Stimulated activated CD8-positive, alpha-beta memory T cell treated with anti-CD3 and anti-CD28 coated beads, Interleukin-12 subunit alpha, Interleukin-12 subunit beta, amount 100 ng/mL, for 4 hours (primary cell): ENCODE data around the gene TAPBP.
"Not testable (repeated sequence)": the region's sequence is repeated elsewhere in the genome, so short reads cannot be mapped to it uniquely, and the experiment has no call there.

ENCODE experiments used
- DNase-seq: peaks from one replicate; pipeline ENCODE4 v3.0.0-alpha.2; 2020; ENCODE audit warnings: low read depth

TAPBP gene

DNA sequence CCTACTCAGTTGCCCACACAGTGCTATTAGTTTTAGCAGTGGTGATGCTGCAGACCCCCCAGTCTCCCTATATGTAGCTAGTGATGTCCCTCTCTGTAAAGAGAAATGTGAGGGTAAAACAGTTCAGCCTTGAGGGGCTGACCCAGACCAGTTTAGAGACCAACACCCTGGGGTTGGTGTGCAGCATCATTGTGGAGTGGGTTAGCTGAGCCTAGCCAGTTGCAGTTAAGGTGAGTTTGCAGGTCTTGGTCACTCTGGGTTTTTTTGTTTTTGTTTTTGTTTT lies 37.4 kb downstream of the TAPBP start:
- no peak for DNase-seq

DNA sequence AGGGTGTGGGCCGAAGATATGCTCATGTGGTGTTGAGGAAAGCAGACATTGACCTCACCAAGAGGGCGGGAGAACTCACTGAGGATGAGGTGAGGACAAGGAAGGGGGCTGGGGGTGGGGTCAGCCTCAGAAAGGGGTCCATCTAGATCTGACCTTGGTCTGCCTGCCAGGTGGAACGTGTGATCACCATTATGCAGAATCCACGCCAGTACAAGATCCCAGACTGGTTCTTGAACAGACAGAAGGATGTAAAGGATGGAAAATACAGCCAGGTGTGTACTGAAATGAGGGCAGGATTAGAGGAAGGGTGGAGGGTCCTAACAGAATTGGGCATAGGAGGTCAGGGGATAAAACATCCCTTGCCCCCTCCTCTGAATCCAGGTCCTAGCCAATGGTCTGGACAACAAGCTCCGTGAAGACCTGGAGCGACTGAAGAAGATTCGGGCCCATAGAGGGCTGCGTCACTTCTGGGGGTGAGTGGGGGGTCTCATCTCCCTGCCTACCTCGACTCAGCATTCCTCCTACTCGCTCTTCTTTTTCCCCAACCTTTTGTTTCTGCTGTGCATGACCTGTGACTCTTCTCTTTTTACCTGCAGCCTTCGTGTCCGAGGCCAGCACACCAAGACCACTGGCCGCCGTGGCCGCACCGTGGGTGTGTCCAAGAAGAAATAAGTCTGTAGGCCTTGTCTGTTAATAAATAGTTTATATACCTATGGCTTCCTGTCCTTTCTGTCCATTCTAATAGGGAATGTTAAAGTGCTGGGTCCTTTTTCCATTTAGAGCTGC lies 37.9 kb downstream of the TAPBP start:
- DNase-seq, result not testable (repeated sequence)

DNA sequence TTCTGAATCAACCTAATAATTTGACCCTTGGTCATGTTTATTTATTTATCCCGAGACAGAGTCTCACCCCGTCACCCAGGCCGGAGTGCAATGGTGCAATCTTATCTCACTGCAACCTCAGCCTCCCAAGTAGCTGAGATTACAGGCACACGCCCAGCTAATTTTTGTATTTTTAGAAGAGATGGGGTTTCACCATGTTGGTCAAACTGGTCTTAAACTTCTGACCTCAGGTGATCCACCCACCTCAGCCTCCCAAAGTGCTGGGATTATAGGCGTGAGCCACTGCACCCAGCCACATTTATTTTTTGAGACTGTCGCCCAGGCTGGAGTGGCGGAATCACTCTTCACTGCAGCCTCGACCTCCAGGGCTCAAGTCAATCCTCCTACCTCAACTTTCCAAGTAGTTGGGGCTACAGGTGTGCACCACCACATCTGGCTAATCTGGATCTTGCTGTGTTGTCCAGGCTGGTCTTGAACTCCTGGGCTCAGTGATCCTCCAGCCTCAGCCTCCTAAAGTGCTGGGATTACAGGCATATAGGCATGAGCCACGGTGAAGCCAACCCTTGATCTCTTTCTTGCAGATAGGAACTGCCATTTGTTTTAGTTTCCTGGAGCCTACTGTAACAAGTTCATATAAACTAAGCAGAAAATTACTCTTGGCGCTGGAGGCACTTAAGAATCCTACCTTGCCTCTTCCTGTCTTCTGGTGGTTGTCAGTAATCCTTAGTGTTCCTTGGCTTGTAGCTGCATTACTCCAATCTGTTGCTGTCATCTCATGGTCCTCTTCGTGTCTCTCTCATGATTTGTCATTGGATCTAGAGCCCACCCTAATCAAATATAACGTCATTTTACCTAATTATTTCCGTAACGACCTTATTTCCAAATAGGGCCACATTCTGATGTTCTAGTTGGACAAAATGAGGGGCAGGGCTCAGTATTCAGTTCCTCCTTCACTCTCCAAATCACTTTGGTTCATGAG lies 39.7 kb downstream of the TAPBP start:
- DNase-seq, result no peak

DNA sequence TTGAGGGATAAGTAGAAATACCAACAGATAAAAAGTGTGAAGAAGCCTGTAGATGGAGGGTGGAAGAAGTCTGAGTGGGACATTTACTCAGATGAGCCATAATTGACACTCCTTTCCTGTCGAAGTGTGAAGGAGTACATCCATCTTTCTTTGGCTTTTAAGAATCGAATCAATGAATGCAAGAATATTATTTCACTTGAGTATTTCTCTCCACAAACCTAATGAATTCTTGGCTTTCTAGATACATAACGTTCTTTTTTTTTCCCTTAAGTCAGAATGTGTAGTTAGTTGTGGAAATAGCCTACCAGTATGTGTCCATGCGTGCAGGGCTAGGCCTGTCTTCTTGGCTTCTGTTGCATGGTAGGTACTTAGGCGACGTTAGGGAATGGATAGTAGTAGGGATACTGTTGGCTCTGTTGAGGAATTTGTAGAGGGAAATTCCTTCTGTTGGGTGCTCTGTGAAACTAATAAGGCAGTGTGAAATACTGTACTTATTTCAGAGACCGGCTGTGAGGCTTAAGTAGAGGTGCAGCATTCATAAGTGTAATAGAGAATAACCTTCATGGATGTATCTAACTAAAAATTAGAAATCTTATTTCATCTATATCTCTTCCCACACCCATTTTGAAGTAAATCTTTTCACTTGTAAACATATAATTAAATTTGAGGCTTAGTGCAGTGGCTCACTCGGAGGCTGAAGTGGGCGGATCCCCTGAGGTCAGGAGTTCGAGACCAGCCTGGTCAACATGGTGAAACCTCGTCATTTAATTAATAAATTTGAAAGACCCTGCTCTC lies 40.6 kb downstream of the TAPBP start:
- DNase-seq, result no peak

DNA sequence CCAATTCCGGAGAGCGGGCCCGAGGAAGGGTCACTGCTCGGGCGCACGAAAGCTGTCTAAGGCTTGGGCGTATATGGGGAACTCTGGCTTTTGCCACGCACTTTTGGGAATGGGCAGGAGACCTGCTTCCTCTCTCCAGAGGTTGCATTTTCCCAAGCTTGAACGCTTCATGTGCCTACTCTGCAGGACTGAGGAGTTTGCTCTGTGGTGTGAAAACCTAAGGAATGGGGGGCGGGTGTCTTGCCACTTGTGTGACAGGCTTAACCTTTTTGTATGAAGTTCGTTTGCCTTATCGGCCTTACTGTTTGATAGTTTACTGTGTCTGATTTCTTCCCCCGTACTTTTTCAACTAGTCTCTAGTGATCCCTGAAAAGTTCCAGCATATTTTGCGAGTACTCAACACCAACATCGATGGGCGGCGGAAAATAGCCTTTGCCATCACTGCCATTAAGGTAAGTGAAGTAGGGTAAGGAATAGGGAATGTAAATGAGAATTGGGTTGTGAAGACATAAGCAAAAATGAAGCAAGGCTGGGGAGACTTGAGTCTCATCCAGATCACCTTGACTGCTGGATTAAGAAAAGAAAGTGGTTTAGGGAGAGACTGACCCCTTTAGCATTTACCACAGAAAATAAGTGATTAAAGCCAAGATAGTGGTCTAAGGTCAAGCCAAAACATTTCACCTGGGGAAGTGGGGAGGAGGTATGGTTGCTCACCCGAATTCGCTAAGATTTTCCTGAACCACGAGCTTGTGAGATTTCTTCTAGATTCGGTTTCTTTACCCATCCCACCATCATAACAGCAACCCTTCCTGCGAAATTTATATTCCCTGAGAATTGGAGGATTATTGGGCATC lies 41.4 kb downstream of the TAPBP start:
- no peak for DNase-seq

DNA sequence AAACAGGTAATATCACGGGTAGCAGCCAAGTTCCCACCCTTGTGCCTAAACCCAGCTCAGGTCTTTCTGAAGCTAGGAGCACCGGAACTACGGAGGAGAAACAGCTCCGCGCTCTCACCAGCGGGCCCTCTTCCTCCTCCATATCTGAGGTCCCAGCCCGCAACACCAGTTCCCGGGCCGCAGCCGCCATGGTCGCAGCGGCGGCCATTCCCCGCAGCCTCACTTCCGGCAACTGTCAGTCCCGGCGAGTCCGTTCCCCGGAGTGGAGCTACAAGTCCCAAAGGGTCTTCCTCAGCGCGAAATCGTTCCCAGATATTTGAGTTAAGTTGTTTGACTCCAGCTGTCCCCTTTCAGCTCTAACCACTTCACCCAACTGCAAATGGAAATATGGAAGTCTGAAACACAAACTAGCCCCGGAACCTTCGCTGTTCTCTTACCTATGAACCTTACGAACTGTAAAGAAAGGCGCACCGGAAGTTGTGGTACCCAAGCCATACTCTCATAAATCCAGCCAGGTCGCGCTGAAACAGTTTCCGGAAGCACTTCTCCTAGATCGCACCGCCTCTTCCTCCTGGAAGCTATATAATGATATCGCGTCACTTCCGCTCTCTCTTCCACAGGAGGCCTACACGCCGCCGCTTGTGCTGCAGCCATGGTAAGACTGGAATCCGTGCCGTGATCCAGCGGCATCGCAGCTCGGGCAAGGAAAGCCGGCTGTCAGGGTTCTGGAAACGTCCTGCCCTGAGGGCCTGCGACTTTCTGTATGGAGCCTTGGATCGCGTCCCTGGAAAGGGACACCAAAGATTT lies 42.2 kb downstream of the TAPBP start, which contains the start of the genes RPS18 and VPS52:
RPS18 (plus strand) TSS at position 608 of the 807 bp plus-strand sequence; CDS start at position 653, 45 bp downstream.
VPS52 (minus strand) TSS at position 409 of the 807 bp plus-strand sequence; CDS start at position 208, 201 bp downstream.
- peak; percentile 74 for DNase-seq

DNA sequence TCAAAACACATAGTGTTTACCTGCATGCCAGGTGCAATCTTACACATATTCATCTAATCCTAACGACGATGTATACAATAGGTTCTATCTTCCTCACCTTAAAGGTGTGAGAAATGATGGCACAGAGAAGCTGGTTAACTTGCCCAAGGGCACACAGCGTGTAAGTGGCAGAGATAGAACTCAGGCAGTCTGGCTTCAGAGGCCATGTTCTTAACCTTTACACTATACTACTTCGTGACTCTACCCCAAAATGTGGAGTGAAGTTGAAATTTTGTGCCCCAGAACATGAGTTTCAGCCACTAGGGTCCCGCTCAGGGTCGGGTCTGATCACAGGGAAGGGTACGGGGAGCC lies 42.8 kb downstream of the TAPBP start:
- DNase-seq, result no peak

DNA sequence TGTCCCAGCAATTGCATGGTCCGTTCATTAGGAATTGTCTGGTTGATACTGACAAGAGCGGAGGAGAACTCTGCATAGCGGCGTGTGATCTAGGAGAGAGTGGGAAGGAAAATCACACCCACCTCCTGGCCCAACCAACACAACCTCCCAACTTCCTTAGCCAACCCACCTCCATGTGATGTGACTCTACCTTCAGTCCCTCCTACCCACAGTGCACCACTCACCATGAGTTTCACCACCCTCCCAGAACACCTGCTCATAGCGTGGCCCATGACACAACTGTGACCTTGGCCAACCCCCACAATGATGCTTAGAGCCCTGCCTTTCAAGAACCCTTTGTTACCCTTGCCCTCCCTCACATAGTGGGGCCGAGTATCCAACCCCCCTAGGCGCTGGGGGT lies 49.9 kb downstream of the TAPBP start:
- no peak for DNase-seq

DNA sequence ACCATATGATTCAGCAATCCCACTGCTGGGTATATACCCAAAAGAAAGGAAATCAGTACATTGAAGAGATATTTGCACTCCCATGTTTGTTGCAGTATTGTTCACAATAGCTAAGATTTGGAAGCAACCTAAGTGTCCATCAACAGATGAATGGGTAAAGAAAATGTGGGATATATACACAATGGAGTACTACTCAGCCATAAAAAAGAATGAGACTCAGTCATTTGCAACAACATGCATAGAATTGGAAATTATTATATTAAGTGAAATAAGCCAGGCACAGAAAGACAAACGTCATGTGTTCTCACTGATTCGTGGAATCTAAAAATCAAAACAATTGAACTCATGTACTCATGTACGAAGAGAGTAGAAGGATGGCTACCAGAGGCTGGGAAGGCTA lies 51.4 kb downstream of the TAPBP start:
- DNase-seq, result not testable (repeated sequence)

DNA sequence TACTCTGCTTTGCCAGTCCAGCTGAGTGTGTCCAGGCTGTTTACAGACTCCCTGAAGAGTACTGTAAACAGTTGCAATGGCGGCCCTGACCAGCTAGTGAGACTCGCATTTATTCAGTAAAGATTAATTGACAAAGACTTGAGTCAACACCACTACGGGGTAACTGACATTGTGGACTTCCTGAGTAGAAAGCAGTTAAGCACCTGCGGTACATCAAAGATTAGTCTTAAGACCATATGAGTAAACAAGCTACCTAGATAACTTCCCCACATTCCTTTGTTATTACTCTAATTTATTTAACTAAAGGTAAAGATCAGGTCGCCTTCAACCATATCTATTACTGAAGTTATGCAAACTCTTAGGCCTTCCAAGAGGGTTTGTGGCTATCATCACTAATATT lies 54.8 kb downstream of the TAPBP start:
- DNase-seq, result no peak

DNA sequence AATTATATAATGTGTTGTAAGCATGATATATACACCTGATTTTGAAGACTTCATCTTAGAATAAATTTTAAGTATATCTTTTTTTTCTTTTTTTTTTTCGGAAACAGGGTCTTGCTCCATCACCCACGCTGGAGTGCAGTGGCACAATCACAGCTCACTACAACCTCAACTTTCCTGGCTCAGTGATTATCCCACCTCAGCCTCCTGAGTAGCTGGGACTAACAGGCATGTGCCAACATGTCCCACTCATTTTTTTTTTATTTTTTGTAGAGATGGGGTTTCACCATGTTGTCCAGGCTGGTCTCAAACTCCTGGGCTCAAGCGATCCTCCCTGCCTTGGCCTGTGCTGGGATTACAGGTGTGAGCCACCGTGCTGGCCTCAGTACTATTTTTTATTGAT lies 59.3 kb downstream of the TAPBP start:
- no peak for DNase-seq

DNA sequence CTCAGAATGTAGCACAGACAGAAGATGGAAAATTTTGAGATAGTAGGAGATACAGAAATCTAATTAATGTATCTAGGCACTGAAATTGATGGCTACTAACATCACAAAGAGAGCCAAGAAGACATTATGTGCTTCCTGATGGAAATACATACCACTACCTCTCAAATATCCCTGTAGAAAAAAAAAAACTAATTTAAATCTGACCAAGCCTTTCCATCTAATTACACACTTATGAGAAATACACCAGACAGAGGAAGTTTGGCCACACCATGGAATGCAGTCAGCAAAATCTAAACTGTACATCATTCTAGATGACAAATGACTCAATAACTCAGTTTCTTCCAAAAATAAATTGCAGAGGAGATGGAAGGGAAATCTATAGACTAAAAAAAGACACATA lies 61.1 kb downstream of the TAPBP start:
- no peak for DNase-seq

DNA sequence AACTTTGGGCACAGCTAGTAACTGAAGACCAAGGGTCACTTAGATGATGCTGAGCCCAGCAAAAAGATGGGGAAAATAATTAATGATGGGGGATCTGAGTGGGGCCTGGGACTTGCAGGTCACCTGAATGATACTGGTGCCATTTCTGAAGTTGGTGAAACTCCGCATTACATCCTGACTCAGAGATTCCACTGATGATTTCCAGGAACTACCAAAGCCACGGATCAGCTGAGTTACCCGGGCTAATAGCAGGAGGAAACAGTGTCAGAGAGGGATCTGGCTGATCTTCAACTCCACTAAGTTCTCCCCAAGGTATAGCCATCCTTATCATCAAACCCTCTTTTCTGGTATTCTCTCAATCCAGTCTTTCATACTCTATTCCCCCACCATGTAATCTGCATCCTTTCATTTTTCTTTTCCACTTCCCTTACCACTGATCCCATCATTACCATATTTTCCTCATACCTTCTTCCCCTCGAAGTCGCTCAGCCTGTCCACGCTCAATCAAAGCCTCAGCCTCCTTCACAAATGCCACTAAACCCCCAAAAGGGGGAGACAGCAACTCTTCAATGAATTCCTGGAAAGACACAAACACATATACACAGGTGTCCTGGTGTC lies 62.4 kb downstream of the TAPBP start:
- no peak for DNase-seq

DNA sequence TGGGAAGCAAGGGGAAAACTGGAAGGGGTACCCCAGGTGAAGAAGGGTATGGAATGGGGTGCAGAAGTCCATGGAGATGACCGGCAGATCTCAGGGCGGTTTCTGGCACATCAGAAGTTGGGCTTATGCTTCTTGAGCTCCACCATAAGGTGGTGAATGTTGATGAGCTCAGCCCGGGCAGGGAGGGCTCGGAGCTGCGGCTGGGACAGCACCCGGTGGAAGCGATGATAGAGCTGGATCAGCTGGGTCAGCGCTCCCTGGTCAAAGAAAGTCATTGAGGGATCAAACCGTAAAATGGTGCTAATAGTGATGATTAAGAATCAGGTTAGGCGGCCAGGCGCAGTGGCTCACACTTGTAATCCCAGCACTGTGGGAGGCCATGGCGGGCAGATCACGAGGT lies 63.1 kb downstream of the TAPBP start:
- no peak for DNase-seq

DNA sequence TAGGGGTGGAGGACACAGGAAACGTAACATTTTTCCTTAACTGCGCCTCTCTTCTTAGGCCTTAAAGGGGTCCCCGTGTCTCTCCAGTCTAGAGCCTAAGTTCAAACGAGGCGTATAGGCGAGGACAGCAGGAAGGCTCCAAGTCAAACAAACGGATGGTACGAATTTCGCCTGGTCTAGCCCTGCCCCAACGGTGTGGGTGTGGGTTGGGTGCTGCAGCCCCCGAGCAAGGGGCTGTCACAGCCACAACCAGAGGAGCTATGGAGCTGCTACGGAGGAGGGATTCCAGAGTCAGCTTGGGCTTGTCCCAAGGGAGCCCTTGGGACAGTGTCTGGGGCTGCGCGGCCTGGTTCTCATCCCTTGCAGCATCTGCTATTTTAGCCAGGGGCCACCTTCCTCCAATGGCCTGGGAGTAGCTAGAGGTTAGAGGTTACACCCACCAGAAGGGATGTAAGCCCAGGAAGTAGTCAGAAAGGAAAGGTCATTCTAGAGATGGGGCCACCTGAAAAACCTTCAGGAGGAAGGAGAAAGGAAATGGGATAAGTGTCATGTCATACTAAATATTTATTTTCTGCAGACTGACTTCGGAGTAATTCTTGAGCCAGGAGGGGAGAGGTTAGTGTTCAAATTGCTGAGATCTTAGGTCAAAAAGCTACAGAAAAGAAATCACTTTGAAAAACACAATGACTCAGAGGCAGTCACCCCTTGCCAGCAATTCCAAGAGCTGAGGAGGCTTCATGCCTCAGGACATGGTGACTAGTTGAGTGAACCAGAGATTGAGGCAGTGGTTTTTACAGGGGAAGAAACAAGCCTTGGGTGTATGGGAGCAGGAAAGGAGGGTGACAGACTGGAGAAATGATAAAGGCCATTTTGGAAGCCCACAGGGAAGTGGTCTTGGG lies 63.9 kb downstream of the TAPBP start:
- no peak for DNase-seq
